ENCODE data around the gene TPSB2.
"Not testable (repeated sequence)": the region's sequence is repeated elsewhere in the genome, so short reads cannot be mapped to it uniquely, and the experiment has no call there.

- TF ChIP-seq CTCF (IDR thresholded peaks at IDR 0.05; ENCODE audit: low read depth, low read length, poor library complexity, severe bottlenecking); EZH2phosphoT487 (IDR thresholded peaks at IDR 0.05; ENCODE audit: borderline replicate concordance, low read length): not testable (repeated sequence)
These were observed 4.2 kb downstream of the TPSB2 start for GRCh38 chr16:1225728-1226311.

All from DOHH2 (cell line).